Endothelial cell of umbilical vein (primary cell): ENCODE data around the gene TXK. TPM values are rescaled to one million over a fixed set of nuclear protein-coding genes. Genes with fewer than 3 reads are reported as not detected.

Experiments
- BruUV-seq: library from RNA; stranded (reverse); fragments of 400-500 nt; replicated peaks from 2 replicates; lab custom pipeline; 2021; lab: Mats Ljungman, UMichigan
- CTCF ChIA-PET: fragments of 300-600, 350-600 bp; sonication (Branson Sonifier 250); formaldehyde crosslinking; loops from one replicate; lab custom pipeline; 2021; ENCODE audit warnings: antibody characterized with exemption, inconsistent platforms; lab: Charles Lee
- POLR2A ChIA-PET: fragments of 300-600, 350-600 bp; sonication (Branson Sonifier 250); formaldehyde crosslinking; loops from one replicate; lab custom pipeline; 2021; ENCODE audit warnings: antibody characterized with exemption, inconsistent platforms; lab: Charles Lee
- DNase-seq: peaks from one replicate; pipeline ENCODE4 v3.0.0-alpha.2; 2011; ENCODE audit warnings: low read depth, low spot score
- FAIRE-seq: peaks from 2 replicates; lab custom pipeline; 2011; peaks lifted over from hg19 to GRCh38; lab: Jason Lieb, UNC
- H2AFZ ChIP-seq: 2 replicates; pipeline ENCODE4 v1.6.0; 2012; ENCODE audit warnings: low read depth, low read length, control low read depth, inconsistent platforms
- H3K27ac ChIP-seq: 2 replicates; pipeline ENCODE4 v1.5.1; 2011; ENCODE audit warnings: low read depth, mild to moderate bottlenecking, control low read depth, low read length, moderate library complexity; ENCODE audit not compliant: insufficient read depth
- H3K27me3 ChIP-seq, 2 experiments: 2 replicates each; pipeline versions ENCODE4 v1.6.0 to v1.6.1; 2011; ENCODE audit warnings: low read length in 2 of 2, mixed read lengths in 1 of 2; ENCODE audit not compliant: control insufficient read depth in 2 of 2, insufficient read depth in 2 of 2
- H3K36me3 ChIP-seq, 2 experiments: 2 replicates in 1 of 2; 3 replicates in 1 of 2; pipeline ENCODE4 v1.5.1; 2011; ENCODE audit warnings: low read length in 2 of 2, mild to moderate bottlenecking in 1 of 2, moderate library complexity in 1 of 2; ENCODE audit not compliant: control insufficient read depth in 2 of 2, insufficient read depth in 2 of 2; ENCODE audit errors: extremely low read depth in 1 of 2
- H3K4me1 ChIP-seq: 3 replicates; pipeline ENCODE4 v1.5.1; 2011; ENCODE audit warnings: mild to moderate bottlenecking, low read length; ENCODE audit not compliant: control insufficient read depth, insufficient read depth; ENCODE audit errors: extremely low read depth
- H3K4me2 ChIP-seq: 2 replicates; pipeline ENCODE4 v1.6.1; 2011; ENCODE audit warnings: low read length, control low read depth, mixed read lengths; ENCODE audit not compliant: insufficient read depth
- H3K4me3 ChIP-seq, 3 experiments: fragments of 200-600 bp in 1 of 3; sonication (generic), shearing (Covaris generic) in 1 of 3; replicated peaks in 1 of 3; 2 replicates each; pipeline ENCODE4 v1.5.1; 2011 to 2016; ENCODE audit warnings: control low read depth in 3 of 3, low read length in 3 of 3, mild to moderate bottlenecking in 2 of 3, inconsistent platforms in 1 of 3, low read depth in 1 of 3, moderate library complexity in 1 of 3; ENCODE audit not compliant: insufficient read depth in 1 of 3
- H3K79me2 ChIP-seq: 2 replicates; pipeline ENCODE4 v1.6.0; 2012; ENCODE audit warnings: low read length, inconsistent platforms; ENCODE audit not compliant: control insufficient read depth, insufficient read depth
- H3K9ac ChIP-seq: replicated peaks from 2 replicates; pipeline ENCODE3; 2011; ENCODE audit warnings: low read length, control low read depth; ENCODE audit not compliant: insufficient read depth; ENCODE audit errors: extremely low read depth
- H3K9me1 ChIP-seq: replicated peaks from 3 replicates; pipeline ENCODE4 v1.6.0; 2011; ENCODE audit warnings: mild to moderate bottlenecking, low read length; ENCODE audit not compliant: control insufficient read depth, insufficient read depth; ENCODE audit errors: extremely low read depth
- H3K9me3 ChIP-seq: replicated peaks from 2 replicates; pipeline ENCODE4 v1.5.1; 2012; ENCODE audit warnings: low read length, inconsistent platforms; ENCODE audit not compliant: control insufficient read depth, insufficient read depth
- H4K20me1 ChIP-seq: replicated peaks from 2 replicates; pipeline ENCODE3; 2011; ENCODE audit warnings: mild to moderate bottlenecking, low read length; ENCODE audit not compliant: control insufficient read depth, insufficient read depth; ENCODE audit errors: extremely low read depth
- CTCF ChIP-seq, 2 donors: IDR thresholded peaks; 1 replicate in 1 of 2; 2 replicates in 1 of 2; pipeline ENCODE4 v1.5.1; 2011; ENCODE audit warnings: low read length in 2 of 2, mild to moderate bottlenecking in 2 of 2, moderate library complexity in 2 of 2, control low read depth in 1 of 2, inconsistent platforms in 1 of 2, low read depth in 1 of 2; ENCODE audit not compliant: insufficient read depth in 1 of 2; ENCODE audit errors: extremely low read depth in 1 of 2
- EZH2 ChIP-seq: IDR thresholded peaks from 2 replicates; pipeline ENCODE4 v1.6.1; 2012; ENCODE audit warnings: borderline replicate concordance, low read depth, mild to moderate bottlenecking, moderate library complexity, low read length, inconsistent platforms; ENCODE audit not compliant: severe bottlenecking
- JUN ChIP-seq: IDR thresholded peaks from 2 replicates; pipeline ENCODE4 v1.6.1; 2011; ENCODE audit warnings: borderline replicate concordance, low read depth; ENCODE audit not compliant: insufficient read length, insufficient read depth
- MAX ChIP-seq: IDR thresholded peaks from 2 replicates; pipeline ENCODE4 v1.6.1; 2011; ENCODE audit not compliant: insufficient read depth, insufficient read length
- POLR2AphosphoS5 ChIP-seq: IDR thresholded peaks from 2 replicates; pipeline ENCODE4 v1.6.1; 2012; ENCODE audit warnings: low read depth, mild to moderate bottlenecking, control low read depth, low read length, moderate library complexity; ENCODE audit not compliant: insufficient read depth
- dilution Hi-C: fragments of 300-500 bp; cut with MboI; formaldehyde crosslinking; loops from one replicate; pipeline ENCODE4 v1.15.0; 2019; ENCODE audit warnings: low sequenced_read_pairs; ENCODE audit not compliant: extremely low pct_ligation_motif_present
- intact Hi-C: fragments of 100-400 bp; cut with micrococcal nuclease; formaldehyde crosslinking; loops from one replicate; pipeline ENCODE4 v1.10.0; 2022
- polyA plus RNA-seq, 4 experiments: library from polyadenylated mRNA; depleted of rRNA in 3 of 4; stranded (reverse) in 3 of 4; unstranded in 1 of 4; fragments of >200 nt; gene quantifications; 2 replicates each; pipeline versions ENCODE4 v1.2.1 to v1.2.3, GENCODE V29; 2011 to 2012; ENCODE audit warnings: missing spikeins in 1 of 4
- total RNA-seq: library from RNA; stranded (reverse); gene quantifications from 2 replicates; pipeline ENCODE4 v1.2.3, GENCODE V29; 2021

TXK gene
- total and polyA plus RNA-seq, 2 donors (not counting 3 experiments of a cell fraction or from before 2014, with no cell fraction given) = 0.26 to 0.97 TPM

GRCh38 chr4:48112017-48112667, 21.9 kb downstream of the TXK start:
- no peak for DNase-seq
- Histone ChIP-seq H3K79me2 (no peaks in the 10 kb centered on the region), H3K9ac (no peak overlapping the region), H3K27me3 (no peaks in the 10 kb centered on the region), H3K4me1 (no peaks in the 10 kb centered on the region), H3K4me3 (no peak overlapping the region), H3K4me2 (no peak overlapping the region), H3K9me3 (no peaks in the 10 kb centered on the region), H3K36me3 (no peaks in the 10 kb centered on the region), H3K9me1 (no peaks in the 10 kb centered on the region), H2AFZ (no peak overlapping the region), H3K27ac (no peak overlapping the region), H4K20me1 (no peaks in the 10 kb centered on the region)
- TF ChIP-seq EZH2 (no peak), CTCF (IDR thresholded peaks at IDR 0.05; ENCODE audit: extremely low read depth in 1 of 2, insufficient read depth in 1 of 2, low read depth in 1 of 2, low read length in 2 of 2) (no peak), POLR2AphosphoS5 (no peak), MAX (no peak), JUN (no peak)
- ChIA-PET POLR2A (no interaction called here), CTCF (no interaction called here)
- BruUV-seq = no TSS peak
- FAIRE-seq = no peak
- dilution Hi-C loops (no loop called here), intact Hi-C loops (no loop called here)
